HCEC 1CT (cell line): ENCODE results near the gene HDAC4.

Experiments
- DNase-seq: peaks from one replicate; pipeline ENCODE4 v3.0.0-alpha.2; 2017

HDAC4 gene

GRCh38 chr2:239383036-239383758, 17.6 kb downstream of the HDAC4 start:
- no peak for DNase-seq

GRCh38 chr2:239382384-239382880, 18.4 kb downstream of the HDAC4 start:
- no peak for DNase-seq

GRCh38 chr2:239381709-239382134, 19.1 kb downstream of the HDAC4 start:
- no peak for DNase-seq

- DNase-seq = no peak
These were observed 19.8 kb downstream of the HDAC4 start for GRCh38 chr2:239380831-239381708.

- DNase-seq = no peak
These were observed 21.1 kb downstream of the HDAC4 start for GRCh38 chr2:239379641-239380170.

GRCh38 chr2:239378918-239379640, 21.7 kb downstream of the HDAC4 start:
- no peak for DNase-seq

GRCh38 chr2:239378021-239378917, 22.6 kb downstream of the HDAC4 start:
- no peak for DNase-seq

- DNase-seq = no peak
These were observed 23.2 kb downstream of the HDAC4 start for GRCh38 chr2:239377591-239377990.

GRCh38 chr2:239376942-239377531, 23.8 kb downstream of the HDAC4 start:
- no peak for DNase-seq

GRCh38 chr2:239376351-239376750, 24.5 kb downstream of the HDAC4 start:
- DNase-seq = no peak

- no peak for DNase-seq
These were observed 25.4 kb downstream of the HDAC4 start for GRCh38 chr2:239375278-239376061.

GRCh38 chr2:239374896-239375277, 25.9 kb downstream of the HDAC4 start:
- no peak for DNase-seq

GRCh38 chr2:239372835-239373234, 28.0 kb downstream of the HDAC4 start:
- no peak for DNase-seq

- no peak for DNase-seq
These were observed 28.8 kb downstream of the HDAC4 start for GRCh38 chr2:239371726-239372686.

GRCh38 chr2:239370876-239371725, 29.7 kb downstream of the HDAC4 start:
- DNase-seq = no peak

GRCh38 chr2:239370403-239370802, 30.4 kb downstream of the HDAC4 start:
- no peak for DNase-seq

- DNase-seq = no peak
These were observed 31.1 kb downstream of the HDAC4 start for GRCh38 chr2:239369631-239370161.

- DNase-seq = no peak
These were observed 31.8 kb downstream of the HDAC4 start for GRCh38 chr2:239368906-239369552.
